Ascending aorta (tissue), 2 donors: ENCODE results near the gene INCENP. TPM values are rescaled to one million over a fixed set of nuclear protein-coding genes. Genes with fewer than 3 reads are reported as not detected.
A peak's percentile ranks its signal among the peaks of the same experiment; 100 is the strongest.

Experiments used
- DNase-seq, 2 donors: peaks; one replicate each; pipeline ENCODE4 v3.0.0-alpha.2; 2019; ENCODE audit warnings: low spot score in 2 of 2
- H3K27ac ChIP-seq, 2 donors: fragments of 200-600 bp; sonication (generic); one replicate each; pipeline ENCODE4 v1.5.1; 2016 to 2017; ENCODE audit warnings: mild to moderate bottlenecking in 1 of 2
- H3K27me3 ChIP-seq: fragments of 200-600 bp; sonication (generic); one replicate; pipeline ENCODE4 v1.5.1; 2017
- H3K36me3 ChIP-seq, 2 donors: fragments of 200-600 bp; sonication (generic); one replicate each; pipeline ENCODE4 v1.5.1; 2016
- H3K4me1 ChIP-seq, 2 donors: fragments of 200-600 bp; sonication (generic); one replicate each; pipeline ENCODE4 v1.5.1; 2016 to 2017; ENCODE audit warnings: mild to moderate bottlenecking in 1 of 2
- H3K4me3 ChIP-seq, 2 donors: fragments of 200-600 bp; sonication (generic); one replicate each; pipeline ENCODE4 v1.5.1; 2016 to 2017; ENCODE audit warnings: mild to moderate bottlenecking in 1 of 2
- H3K9me3 ChIP-seq, 2 donors: fragments of 200-600 bp; sonication (generic); one replicate each; pipeline ENCODE4 v1.5.1; 2016
- intact Hi-C: fragments of 100-400 bp; cut with DNase I; formaldehyde crosslinking; loops from one replicate; pipeline ENCODE4 v1.15.1; 2023
- total RNA-seq: library from RNA; depleted of rRNA; stranded (reverse); fragments of >200 nt; gene quantifications from one replicate; pipeline ENCODE4 v1.1.0, GENCODE V29; 2016
- TF ChIP-seq, protein P1 (sequence below), 3 experiments: fragments of 200-600 bp in 2 of 3; fragments of 450-650 bp in 1 of 3; sonication (generic) in 2 of 3; IDR thresholded peaks; one replicate each; pipeline ENCODE4 v1.5.1; 2016 to 2019; ENCODE audit warnings: antibody characterized with exemption in 3 of 3, mild to moderate bottlenecking in 1 of 3, moderate library complexity in 1 of 3

The INCENP gene
- total RNA-seq, 1 donor from 2014 or later, result 55.5 TPM

DNA sequence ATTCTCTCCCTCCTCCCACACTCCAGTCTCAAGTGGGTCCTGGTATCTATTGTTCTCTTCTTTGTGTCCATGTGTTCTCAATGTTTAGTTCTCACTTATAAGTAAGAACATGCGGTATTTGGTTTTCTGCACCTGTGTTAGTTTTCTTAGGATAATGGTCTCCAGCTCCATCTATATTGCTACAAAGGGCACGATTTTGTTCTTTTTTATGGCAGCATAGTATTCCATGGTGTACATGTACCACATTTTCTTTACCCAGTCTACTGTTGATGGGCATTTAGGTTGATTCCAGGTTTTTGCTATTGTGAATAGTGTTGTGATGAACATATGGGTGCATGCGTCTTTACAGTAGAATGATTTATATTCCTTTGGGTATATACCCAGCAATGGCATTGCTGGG lies 4.2 kb upstream of the INCENP start:
- no peak for DNase-seq
- Histone ChIP-seq H3K27me3 (no peaks in the 10 kb centered on the region), H3K4me3 (no peak overlapping the region), H3K27ac (no peak overlapping the region), H3K36me3 (no peaks in the 10 kb centered on the region), H3K4me1 (peaks cover 0 to 4% of the 10 kb centered on the region in 2 donors), H3K9me3 (no peaks in the 10 kb centered on the region)
- intact Hi-C loops, result no loop called here
- TF ChIP-seq, protein P1, sequence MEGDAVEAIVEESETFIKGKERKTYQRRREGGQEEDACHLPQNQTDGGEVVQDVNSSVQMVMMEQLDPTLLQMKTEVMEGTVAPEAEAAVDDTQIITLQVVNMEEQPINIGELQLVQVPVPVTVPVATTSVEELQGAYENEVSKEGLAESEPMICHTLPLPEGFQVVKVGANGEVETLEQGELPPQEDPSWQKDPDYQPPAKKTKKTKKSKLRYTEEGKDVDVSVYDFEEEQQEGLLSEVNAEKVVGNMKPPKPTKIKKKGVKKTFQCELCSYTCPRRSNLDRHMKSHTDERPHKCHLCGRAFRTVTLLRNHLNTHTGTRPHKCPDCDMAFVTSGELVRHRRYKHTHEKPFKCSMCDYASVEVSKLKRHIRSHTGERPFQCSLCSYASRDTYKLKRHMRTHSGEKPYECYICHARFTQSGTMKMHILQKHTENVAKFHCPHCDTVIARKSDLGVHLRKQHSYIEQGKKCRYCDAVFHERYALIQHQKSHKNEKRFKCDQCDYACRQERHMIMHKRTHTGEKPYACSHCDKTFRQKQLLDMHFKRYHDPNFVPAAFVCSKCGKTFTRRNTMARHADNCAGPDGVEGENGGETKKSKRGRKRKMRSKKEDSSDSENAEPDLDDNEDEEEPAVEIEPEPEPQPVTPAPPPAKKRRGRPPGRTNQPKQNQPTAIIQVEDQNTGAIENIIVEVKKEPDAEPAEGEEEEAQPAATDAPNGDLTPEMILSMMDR (IDR thresholded peaks at IDR 0.05), result no peak

GRCh38 chr11:62120001-62120400 lies 3.8 kb upstream of the INCENP start:
- Histone ChIP-seq H3K4me1 (peaks cover 3 to 7% of the 10 kb centered on the region in 2 donors), H3K9me3 (no peaks in the 10 kb centered on the region), H3K36me3 (no peaks in the 10 kb centered on the region), H3K4me3 (no peak overlapping the region), H3K27me3 (no peaks in the 10 kb centered on the region), H3K27ac (no peak overlapping the region)
- TF ChIP-seq, protein P1 (IDR thresholded peaks at IDR 0.05), result no peak
- intact Hi-C loops, result loop anchor here (5.0 kb wide), 1 partner anchor 328 kb away; the partner anchor contains the start of genes FEN1 and TMEM258
- DNase-seq, result no peak

DNA sequence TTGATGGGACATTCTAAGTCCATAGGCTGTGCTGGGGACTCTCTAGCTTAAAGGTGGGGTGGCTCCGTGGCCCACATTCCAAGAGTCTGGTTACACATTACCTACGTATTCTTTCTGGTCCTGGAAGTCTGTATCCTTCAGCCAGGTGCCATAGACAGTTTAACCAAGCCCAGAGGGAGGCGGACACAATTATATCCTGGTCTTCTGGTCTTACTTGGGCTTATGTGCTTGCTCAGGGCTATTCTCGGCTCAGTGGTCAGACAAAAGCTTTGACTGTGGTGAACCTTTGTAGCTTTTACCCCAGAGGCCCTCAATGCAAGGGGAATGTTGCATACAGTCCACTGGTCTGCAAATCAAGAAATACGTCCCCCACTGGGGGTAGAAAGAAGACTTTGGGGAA lies 3.4 kb upstream of the INCENP start:
- no peaks in the 10 kb centered on the region for H3K27me3 ChIP-seq
- TF ChIP-seq, protein P1 (IDR thresholded peaks at IDR 0.05), result no peak
- no peaks in the 10 kb centered on the region for H3K36me3 ChIP-seq
- H3K4me1 ChIP-seq, result peaks cover 4 to 10% of the 10 kb centered on the region in 2 donors
- H3K4me3 ChIP-seq, result no peak overlapping the region
- no peak overlapping the region for H3K27ac ChIP-seq
- DNase-seq, result no peak
- no peaks in the 10 kb centered on the region for H3K9me3 ChIP-seq
- intact Hi-C loops, result loop anchor here (5.0 kb wide), 1 partner anchor 328 kb away; the partner anchor contains the start of genes FEN1 and TMEM258

DNA sequence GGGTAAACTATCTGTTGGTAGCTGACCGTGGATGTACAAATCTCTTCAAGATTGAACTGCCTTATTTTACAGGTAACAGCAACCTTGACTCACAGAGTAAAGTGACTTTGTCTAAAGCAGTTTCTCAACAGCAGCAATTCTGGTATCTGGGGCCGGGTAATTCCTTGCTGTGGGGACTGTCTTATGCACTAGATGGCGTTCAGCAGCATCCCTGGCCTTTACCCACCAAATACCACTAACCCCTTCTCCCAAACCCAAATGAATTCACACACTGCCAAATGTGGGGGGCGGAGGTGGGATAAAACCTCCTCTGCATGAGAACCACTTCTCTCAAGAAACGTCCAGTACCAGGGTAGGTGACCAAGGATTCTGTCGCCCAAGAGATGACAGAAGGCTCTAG lies 1.7 kb upstream of the INCENP start:
- Histone ChIP-seq H3K27ac (no peak overlapping the region), H3K27me3 (no peaks in the 10 kb centered on the region), H3K4me3 (no peak overlapping the region), H3K36me3 (no peaks in the 10 kb centered on the region), H3K4me1 (peaks cover 4 to 13% of the 10 kb centered on the region in 2 donors), H3K9me3 (no peaks in the 10 kb centered on the region)
- intact Hi-C loops, result loop anchor here (5.0 kb wide), 1 partner anchor 330 kb away; the partner anchor contains the start of genes FEN1 and TMEM258
- TF ChIP-seq, protein P1 (IDR thresholded peaks at IDR 0.05), result no peak
- DNase-seq, result no peak

DNA sequence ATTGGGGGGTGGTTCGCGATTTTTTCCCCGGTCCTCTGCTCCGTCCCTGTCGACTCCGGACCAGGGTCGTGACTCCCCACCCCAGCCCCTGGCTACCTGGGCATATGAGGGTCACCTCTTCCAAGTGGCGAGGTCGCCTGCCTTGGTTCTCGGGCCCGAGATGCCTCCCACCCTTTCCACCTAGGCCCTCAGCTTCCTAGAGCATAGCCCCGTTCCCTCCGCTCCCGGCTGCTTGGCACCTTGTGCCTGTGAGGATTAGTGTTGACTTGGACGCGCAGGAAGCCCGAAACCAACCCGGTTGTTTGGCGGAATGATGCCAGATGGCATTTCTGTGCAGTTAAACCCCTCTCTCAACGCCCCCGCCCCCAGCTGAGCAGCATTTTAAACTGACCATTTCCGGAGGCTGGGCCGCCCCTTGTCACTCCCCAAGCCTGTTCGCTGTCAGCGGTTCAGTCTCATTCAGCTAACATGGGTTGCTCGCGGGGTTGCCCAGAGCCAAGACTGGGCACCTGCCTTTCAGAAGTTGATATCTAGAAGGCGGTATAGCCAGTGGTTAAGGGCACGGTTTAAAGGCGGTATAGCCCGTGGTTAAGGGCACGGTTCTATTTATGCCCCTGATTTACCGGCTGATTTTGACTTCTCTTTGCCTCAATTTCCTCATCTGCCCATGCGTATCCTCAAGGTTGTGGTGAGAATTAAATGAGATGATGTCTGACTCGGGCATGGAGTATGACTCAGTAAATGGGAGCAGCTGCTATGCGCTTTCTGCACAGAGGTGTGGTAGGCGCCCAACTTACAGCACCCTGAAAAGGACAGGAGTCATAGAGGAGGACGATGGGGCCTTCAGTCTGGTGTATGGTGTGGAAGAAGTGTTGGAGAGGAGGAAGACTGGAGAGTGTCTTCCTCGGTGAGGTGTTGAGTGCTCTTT lies 639 bp downstream of the INCENP start:
- peak overlapping the region in 1 of 2 donors; percentile 70 for H3K27ac ChIP-seq
- peaks cover 4 to 13% of the 10 kb centered on the region in 2 donors for H3K4me1 ChIP-seq
- TF ChIP-seq, protein P1 (IDR thresholded peaks at IDR 0.05), result no peak
- no peaks in the 10 kb centered on the region for H3K27me3 ChIP-seq
- no peaks in the 10 kb centered on the region for H3K9me3 ChIP-seq
- peaks cover under 1 to 13% of the 10 kb centered on the region in 2 donors for H3K36me3 ChIP-seq
- intact Hi-C loops, result loop anchor here (5.0 kb wide), 1 partner anchor 332 kb away; the partner anchor contains the start of genes FEN1 and TMEM258
- peak overlapping the region; percentile 65 to 97 for H3K4me3 ChIP-seq
- no peak for DNase-seq
